Measurements from ENCODE around the gene ZFC3H1.

Gene ZFC3H1

DNA sequence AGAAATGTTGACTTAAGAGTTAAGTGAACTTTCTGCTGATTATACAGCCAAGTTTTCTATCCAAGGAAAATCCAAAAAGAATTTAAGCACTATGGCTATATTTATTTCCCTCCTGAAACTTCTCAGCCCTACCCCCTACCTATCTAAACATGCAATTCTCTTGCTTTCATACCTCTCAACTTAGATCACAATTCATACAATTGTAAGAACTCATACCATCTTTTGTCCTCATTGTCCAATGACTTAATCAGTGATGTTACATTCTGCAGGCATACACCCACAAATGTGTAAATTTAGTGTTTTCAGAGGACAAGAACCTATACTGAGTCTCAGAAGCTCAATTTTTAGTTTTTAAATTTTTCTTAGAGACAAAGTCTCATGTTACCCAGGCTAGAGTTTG, 62.1 kb downstream of the ZFC3H1 start:
- TF ChIP-seq, protein P1, sequence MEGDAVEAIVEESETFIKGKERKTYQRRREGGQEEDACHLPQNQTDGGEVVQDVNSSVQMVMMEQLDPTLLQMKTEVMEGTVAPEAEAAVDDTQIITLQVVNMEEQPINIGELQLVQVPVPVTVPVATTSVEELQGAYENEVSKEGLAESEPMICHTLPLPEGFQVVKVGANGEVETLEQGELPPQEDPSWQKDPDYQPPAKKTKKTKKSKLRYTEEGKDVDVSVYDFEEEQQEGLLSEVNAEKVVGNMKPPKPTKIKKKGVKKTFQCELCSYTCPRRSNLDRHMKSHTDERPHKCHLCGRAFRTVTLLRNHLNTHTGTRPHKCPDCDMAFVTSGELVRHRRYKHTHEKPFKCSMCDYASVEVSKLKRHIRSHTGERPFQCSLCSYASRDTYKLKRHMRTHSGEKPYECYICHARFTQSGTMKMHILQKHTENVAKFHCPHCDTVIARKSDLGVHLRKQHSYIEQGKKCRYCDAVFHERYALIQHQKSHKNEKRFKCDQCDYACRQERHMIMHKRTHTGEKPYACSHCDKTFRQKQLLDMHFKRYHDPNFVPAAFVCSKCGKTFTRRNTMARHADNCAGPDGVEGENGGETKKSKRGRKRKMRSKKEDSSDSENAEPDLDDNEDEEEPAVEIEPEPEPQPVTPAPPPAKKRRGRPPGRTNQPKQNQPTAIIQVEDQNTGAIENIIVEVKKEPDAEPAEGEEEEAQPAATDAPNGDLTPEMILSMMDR (IDR thresholded peaks at IDR 0.05; ENCODE audit: insufficient read depth, low read length, missing control alignments) = no peak
- DNase-seq (ENCODE audit: low read depth, low spot score) = no peak
- ChIA-PET CTCF (interaction anchor here (1.3 to 1.5 kb wide), 2 partner anchors 34 to 146 kb away, joined by 4 to 5 read pairs; no protein-coding TSS in a partner anchor), POLR2A (no interaction called here)
- H3K4me3 ChIP-seq (ENCODE audit: low read depth, low read length) = no peak overlapping the region

DNA sequence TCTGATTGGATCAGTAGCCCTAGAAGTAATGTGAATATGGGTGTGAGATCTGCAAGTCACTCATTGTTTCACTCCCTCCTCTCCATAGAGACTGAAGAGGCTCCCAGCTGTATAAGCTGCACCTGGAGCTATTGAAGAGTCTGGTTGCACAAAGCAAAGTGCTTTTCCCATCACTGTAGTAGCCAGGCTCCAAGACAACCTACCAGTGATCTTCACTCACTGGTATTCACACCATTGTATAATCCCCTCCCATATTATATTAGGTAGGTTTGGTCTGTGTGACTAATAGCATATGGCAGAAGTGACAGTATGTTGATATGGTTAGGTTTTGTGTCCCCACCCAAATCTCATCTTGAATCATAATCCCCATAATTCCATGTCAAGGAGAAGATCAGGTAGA, 64.4 kb downstream of the ZFC3H1 start:
- no peak overlapping the region for H3K4me3 ChIP-seq (ENCODE audit: low read depth, low read length)
- POLR2A ChIA-PET = no interaction called here
- TF ChIP-seq, protein P1 (IDR thresholded peaks at IDR 0.05; ENCODE audit: insufficient read depth, low read length, missing control alignments) = no peak
- DNase-seq (ENCODE audit: low read depth, low spot score) = no peak
- CTCF ChIA-PET = no interaction called here

DNA sequence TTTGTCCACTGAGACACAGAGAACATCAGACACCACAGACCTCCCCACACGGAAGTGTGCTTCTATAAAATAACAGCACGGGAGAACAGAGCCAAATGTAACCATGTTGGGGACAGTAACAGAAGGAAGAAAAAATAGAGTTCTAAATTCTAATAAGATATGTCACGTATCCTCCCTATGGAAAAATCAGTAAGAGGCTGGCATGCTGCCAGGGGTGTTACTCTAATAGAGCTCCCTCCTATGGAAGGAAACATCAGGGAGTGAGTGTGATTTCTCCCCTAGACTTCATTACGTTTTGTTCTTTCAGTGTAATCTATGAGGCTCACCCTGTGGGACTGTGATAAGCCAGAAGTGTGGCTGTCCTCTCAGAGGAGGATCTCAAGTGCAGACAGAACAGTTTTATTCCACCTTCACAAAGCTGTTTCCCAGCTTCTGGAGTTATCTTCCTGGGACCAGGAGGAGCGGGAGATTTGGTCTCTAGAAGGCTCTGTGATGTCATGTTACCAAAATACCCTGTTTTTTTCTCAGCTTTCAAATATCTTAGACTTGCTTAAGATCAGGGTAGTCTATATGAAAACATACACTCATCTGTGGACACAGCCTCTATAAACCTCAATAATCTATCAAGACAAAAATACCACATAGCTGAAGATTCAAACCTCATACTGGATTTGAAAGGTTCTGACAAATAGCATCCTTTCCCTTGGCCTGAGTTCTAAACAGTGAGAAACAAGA, 69.3 kb downstream of the ZFC3H1 start:
- DNase-seq (ENCODE audit: low read depth, low spot score) = no peak

DNA sequence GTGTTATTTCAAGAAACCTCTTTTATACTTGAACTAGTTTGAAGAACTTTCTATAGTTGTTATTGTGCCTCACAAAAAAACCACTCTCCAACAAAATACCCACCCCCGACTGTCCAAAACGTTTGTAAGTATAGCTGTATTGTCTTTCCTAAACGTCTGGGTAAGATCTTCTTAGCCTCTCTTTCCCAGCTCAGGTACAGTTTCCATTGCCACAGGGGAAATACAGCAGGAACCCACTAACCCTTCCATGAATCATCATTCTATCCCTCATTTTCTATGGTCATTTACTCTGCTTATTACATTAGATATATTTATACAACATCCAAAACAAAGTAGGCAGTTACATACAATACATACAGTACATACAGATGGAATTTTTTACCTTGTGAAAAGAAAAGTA, 70.8 kb downstream of the ZFC3H1 start:
- CTCF ChIA-PET = interaction anchor here (1.2 to 1.8 kb wide), 3 partner anchors 12 to 178 kb away, joined by 3 to 4 read pairs (median 3); no protein-coding TSS in a partner anchor
- no peak overlapping the region for H3K4me3 ChIP-seq (ENCODE audit: low read depth, low read length)
- POLR2A ChIA-PET = no interaction called here
- DNase-seq (ENCODE audit: low read depth, low spot score) = no peak
- TF ChIP-seq, protein P1 (IDR thresholded peaks at IDR 0.05; ENCODE audit: insufficient read depth, low read length, missing control alignments) = no peak

More for the DNA sequence above, 69.3 kb downstream of the ZFC3H1 start:
- no peak overlapping the region for H3K4me3 ChIP-seq (ENCODE audit: low read depth, low read length)
- TF ChIP-seq, protein P1 (IDR thresholded peaks at IDR 0.05; ENCODE audit: insufficient read depth, low read length, missing control alignments) = no peak
- ChIA-PET POLR2A (no interaction called here), CTCF (interaction anchor here (1.3 to 2.0 kb wide), 2 partner anchors 92 to 152 kb away, joined by 3 to 5 read pairs; partner anchors contain the start of gene TMEM19)

DNA sequence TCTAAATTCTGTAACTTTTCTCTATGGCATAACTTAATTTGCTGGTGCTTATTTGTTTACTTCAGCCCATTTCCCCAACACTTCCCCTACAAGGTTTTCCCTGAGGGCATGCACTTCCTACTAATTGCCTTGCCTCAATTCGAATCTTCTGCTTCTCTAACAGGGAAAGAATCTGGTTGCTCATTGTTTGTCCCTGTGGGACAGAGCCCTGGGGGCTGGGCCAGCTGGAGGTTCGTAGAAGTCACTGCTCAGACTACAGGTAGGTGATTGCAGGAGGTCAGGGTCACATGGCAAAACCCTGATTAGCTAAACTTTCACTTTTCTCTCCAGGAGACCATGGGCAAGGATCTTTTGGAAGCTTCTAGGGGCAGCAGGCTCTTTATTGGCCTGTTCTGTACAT, 72.0 kb downstream of the ZFC3H1 start:
- TF ChIP-seq, protein P1 (IDR thresholded peaks at IDR 0.05; ENCODE audit: insufficient read depth, low read length, missing control alignments) = no peak
- no peak overlapping the region for H3K4me3 ChIP-seq (ENCODE audit: low read depth, low read length)
- DNase-seq (ENCODE audit: low read depth, low spot score) = no peak
- ChIA-PET POLR2A (no interaction called here), CTCF (interaction anchor here (1.8 kb wide), 1 partner anchor 176 kb away, joined by 4 read pairs; no protein-coding TSS in a partner anchor)

DNA sequence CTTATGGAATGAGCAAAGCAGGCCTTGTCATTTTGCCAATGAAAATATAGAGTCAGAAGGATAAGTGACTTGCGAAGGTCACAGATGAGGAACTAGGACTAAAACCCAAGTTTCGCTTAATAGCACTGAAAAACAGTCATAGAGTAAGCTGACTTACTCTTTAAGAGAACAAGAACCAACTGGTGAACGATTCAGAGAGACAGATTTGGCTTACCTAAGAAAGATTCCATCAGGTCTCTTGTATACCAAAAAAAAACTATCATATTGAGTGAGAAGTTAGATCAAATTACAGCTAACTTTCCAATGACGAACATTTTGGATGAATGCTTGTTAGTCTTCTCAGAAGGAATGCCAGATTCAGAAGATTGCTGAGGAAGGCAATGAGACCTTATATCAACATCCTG, 74.2 kb downstream of the ZFC3H1 start:
- no peak for DNase-seq (ENCODE audit: low read depth, low spot score)
- CTCF ChIA-PET = no interaction called here
- no peak overlapping the region for H3K4me3 ChIP-seq (ENCODE audit: low read depth, low read length)
- TF ChIP-seq, protein P1 (IDR thresholded peaks at IDR 0.05; ENCODE audit: insufficient read depth, low read length, missing control alignments) = no peak
- POLR2A ChIA-PET = no interaction called here
